GM19099 (cell line): ENCODE data around the gene JAKMIP1.

Experiments
- POLR2A ChIP-seq: IDR thresholded peaks from 3 replicates; pipeline ENCODE4 v1.6.1; 2011; ENCODE audit warnings: low read depth; ENCODE audit not compliant: insufficient read length; ENCODE audit errors: extremely low read depth

The JAKMIP1 gene

DNA sequence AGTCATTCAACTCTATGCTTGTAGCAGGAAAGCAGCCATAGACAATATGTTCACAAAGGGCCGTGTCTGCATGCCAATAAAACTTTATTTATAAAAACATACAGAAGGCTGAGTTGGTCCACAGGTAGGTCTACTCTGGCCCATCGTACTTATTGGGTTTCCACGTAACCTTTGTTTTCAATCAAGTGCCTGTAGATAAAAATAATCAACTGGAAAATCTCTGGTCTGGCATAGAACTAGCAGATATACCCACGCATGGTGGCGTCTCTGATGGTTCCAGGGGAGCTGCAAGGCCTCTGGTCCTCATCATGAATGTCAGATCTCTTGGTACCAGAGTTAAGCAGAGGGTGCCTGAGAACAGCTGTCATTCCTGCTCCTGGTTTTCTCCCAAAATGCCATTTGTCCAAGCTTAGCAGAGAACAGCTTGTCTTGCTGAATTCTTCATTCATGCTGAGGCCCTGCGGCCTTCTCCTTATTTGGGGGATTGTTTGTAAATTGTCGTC, 31.4 kb upstream of the JAKMIP1 start:
- TF ChIP-seq POLR2A = no peak

DNA sequence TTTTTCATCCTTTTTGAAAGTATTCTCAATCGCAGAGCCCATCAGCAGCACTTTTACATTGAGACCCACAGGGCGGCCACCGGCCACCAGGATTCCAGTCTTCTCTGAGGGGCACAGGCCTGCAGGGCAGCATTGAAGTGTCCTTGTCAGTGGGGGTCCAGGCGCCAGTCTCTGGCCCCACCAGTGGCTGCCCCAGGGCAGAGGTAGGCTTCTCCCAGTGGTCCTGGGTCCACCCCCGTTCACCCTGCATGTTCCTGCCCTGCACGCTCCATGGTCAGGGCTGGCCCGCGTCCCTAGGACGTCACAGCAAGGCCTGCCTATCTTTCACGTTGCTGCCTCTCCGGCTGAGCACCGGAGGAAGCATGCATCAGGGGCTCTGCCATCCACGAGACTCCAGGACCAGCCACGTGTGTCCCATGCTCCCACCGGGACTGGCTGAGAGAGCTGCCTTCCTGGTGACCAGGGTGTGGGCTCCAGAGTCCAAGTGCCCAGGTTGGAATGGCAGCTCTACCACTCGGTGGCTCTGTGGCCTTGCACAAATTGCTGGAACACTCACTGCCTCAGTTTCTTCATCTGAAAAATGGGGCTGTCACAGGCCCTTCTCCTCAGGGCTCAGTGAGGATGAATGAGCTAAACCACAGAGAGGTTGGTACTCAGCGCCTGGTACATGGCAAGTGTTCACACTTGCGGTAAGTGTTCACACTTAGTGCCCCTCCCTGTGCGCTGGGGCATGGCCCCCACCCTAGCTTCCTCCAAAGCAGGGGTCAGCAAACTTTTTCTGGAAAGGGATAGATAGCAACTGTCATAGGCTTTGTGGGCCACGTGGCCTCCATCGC, 30.7 kb upstream of the JAKMIP1 start:
- TF ChIP-seq POLR2A = no peak

DNA sequence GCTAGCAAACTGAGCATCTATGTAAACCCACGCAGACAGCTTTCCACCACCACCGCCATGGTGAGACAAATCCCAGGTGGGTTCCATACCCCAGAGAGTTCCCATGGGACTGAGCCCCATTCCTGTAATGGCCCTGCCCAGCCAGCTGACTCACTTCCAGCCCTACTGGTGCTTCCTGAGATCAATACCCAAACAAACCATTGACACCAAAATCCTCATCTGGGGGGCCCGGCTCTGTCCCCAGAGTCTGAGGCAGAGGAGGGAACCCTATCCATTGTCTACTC, 30.1 kb upstream of the JAKMIP1 start:
- TF ChIP-seq POLR2A = no peak

DNA sequence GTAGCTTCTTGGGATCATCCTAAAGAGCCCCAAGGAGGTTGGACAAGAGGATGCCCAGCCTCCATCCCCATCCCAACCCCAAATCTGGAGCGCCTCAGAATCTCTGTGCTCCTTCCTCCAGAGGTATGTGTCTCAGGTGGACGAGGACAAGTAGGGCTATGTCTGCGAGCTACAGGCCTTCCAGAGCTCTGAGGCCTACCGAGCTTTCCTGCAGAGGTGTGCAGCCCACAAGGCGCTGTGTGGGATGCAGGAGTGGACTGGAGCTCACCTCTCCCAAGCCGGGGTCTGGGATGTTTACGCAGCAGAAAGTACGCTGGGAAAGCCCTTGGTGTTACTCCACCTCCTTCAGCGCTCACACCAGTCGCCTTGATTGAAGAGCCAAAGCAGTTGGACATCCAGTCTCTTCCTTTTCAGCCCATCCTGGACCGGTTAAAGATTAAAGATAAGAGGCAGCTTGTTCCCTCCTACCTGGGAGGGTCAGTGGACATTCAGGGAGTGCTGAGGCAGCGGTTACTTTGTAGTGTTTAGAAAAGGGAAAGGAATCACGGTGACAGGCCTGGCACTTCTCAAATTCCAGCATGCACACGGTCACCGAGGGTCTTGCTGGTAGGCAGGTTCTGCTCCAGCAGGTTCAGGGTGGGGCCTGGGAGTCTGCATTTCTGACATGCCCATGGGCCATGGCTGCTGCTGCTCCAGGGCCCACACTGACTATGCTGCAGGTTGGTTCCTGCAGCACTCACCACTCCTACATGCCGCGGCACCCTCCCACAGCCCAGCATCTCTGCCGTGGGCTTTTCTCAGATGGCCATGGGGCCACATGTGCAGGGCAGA, 29.5 kb upstream of the JAKMIP1 start:
- TF ChIP-seq POLR2A = no peak

DNA sequence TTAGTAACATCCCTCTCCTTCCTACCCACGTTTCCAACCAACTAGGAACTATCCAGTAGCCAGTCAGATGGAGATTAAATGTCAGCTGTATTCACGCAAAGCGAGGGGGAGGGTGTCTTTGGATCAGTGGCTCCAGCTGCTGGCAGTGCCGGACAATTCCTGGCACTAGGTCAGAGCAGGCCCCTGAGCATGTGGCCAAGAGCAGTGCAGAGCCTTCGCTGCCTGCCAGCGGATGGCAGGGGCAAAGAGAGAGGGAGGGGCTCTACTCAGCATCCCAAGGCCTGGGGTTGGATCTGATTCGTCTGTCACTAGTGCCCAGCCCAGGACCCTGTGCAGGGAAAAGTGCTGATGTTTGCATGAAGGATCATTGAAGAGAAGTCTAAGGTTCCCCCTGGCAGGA, 28.7 kb upstream of the JAKMIP1 start:
- TF ChIP-seq POLR2A = no peak

DNA sequence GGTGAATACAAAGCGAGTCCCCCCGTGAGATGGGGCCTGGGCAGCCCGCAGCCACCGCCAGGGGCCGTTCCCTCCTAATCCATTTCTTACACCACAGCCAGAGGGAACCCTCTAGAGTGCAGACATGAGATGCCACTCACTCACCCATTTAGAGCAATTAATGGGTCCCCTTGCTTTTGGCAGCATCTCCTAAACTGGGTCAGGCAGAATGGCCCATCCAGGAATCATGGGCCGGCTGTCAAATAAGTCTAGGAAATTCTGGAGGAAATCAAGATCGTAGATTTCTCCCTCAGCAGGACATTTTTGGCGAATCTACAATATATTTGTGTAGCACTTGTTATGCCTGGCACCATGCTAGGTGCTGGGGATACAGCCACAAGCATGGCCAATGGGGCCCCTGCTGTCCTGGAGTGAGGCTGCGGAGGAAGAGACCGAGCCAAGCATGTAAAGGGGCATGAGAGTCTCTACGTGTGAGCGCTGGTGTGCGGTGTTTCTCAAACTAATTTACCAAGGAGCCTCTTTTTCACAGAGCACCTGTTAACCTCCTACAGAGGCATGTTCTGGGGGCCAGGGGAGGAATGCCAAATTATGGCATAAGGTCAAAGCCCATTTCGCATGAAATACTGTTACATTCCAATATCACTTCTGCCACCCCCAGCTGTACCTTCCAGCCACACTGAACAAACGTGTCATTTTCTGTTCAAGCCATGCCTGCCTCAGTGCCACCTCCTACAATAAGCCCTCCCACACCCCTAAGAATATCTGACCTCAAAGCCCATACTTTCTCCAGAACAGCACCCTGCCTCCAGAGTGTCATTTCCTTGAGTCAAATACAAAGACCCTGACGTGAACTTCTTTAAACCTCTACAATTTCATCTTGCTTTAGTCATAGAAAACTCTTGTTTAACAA, 28.1 kb upstream of the JAKMIP1 start:
- TF ChIP-seq POLR2A = no peak

DNA sequence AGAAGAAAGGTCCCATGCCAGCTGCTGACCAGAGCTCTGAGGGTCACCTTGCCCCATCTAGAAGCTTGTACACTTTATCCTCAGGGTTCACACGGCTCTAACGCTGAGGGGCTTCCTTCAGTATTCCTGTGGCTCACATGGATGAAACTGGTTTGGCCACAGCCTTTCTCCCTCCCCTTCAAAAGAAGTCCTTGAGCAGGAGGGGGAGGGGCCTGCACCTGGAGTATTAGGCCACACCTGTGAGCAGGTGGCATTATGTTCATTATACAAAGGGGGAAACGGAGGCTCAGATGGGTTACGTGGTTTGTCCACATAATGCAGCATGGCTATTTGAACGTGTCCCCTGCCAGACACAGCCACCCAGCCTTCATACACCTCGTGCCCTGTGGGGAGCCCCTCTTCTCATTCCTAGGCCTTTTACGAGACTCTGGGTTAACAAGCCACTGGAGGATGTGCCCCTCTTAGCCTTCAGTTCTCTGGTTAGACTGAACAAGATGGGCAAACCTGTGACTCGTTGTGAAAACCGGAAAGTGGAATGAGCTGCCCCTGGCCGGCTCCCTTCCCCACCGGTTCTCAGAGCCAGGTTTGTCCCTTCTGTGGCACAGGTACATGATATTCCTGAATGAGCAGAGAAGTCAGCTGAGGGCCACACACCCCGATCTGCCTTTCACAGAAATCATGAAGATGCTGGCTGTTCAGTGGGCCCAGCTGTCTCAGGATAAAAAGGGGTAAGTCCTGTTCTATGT, 27.2 kb upstream of the JAKMIP1 start:
- no peak for TF ChIP-seq POLR2A

DNA sequence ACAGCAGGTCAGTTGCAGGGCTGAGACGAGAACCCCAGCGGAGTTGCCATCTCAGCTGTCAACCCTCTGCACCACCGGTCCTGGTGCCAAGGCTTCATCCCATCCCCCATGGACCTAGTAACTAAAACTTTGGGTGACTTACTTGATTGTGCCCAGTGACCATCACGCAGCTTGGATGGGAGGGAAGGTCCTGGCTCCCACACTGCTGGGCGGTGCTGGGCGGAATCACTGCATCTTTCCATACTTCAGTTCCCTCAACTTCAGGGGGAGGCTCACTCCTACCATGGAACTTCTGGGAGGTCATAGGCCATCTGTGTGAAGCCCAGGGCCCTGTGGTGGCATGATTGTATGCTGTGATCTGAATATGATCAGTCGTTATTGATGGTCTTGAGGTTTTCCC, 26.2 kb upstream of the JAKMIP1 start:
- no peak for TF ChIP-seq POLR2A

DNA sequence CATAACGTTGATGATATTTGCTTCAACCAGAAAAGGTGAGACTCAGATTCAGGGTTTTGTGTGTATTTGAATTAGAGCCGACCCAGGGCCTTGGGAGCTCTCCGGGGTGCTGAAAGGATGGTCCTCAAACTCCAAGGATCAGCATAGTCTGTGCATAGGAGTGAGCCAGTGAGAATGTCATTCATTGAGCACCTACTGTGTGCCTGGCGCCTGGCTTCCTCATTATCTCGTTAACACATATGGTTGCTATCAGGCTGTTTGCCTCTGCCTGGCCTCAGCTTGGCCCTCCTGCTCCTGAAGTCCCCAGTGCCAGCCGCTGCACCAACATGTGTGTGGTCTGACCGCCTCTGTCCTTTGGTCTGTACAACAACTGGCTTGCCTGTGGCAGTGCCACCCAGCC, 25.1 kb upstream of the JAKMIP1 start:
- no peak for TF ChIP-seq POLR2A

DNA sequence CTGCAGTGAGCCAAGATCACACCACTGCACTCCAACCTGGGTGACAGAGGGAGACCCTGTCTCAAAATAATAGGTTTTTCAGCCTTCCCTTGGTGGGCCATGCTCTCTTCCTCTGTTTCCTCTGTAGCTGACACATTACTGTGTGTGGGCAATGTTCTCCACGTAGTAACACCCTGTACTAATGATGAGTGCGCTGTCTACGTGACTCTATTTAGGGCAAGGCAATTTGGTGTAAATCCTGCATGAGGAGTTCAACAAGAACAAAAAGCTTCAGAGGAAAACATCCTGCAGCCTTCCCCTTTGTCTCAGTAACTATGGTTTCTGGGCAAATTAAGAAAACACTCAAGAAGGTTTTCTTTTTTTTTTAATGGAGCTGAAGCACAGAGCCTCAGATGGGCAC, 24.4 kb upstream of the JAKMIP1 start:
- TF ChIP-seq POLR2A = no peak

DNA sequence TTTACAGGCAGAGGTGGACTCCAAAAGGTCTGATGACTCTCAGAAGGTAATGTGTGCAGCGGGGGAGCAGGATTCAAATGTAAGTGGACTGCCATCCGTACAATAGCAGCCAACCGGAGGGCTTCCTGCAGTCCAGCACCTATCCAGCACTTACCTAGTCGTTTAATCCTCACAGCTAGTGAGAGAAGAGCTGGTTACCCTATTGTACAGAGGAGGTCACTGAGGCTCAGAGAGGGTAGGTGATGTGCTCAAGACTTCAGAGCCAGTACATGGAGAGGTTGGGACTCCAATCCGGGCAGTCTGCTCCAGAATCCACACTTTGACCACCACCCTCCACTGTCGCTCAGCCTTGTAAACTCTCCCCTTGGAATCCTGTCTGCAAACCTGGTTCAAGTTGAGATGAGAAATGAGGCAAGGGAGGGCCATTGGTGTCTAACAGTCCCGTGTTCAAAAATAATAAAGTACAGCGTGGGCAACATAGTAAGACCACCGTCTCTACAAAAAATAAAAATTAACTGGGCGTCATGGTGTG, 22.5 kb upstream of the JAKMIP1 start:
- no peak for TF ChIP-seq POLR2A

DNA sequence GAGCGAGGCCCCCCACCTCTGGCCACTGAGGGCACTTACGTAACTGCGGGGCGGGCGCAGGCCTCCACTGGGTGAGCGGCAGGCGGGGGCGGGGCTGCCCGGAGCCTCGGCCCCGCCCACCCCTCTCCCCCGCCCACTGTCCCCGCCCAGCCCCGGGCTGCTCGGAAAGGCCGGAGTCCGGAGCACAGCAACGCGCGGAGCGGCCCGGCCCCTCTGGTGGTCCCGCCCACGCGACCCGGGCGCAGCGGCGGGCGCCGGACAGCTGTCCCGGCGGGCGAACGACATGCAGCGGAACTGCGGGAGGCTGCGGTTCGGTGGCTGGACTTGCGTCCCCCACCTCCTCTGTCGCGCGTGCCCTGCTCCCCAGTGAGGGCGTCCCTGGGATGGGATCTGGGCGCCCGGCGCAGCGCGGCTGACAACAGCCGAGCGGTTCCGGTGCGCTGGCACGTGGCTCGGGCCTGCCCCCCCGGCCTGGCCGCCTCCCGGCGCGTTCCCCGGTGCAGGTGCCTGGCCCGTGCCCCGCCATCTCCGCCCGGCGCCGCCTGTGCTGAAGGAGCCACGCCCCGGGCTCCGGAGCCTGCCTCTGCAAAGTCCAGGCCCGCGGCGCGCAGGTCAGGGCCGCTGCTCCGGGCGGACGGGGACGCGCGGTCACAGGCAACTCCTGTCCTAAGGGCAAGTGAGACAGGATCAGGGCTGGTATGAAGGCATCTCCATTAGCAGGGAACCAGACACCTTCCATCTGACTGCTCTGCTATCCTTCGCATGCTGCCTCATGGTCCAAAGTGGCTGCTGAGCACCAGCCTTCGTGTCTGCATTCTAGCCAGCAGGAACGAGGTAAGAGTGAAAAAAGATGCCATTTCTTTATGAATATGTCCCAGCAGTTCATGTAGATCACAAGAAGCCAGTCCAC, 21.8 kb upstream of the JAKMIP1 start:
- TF ChIP-seq POLR2A = no peak

DNA sequence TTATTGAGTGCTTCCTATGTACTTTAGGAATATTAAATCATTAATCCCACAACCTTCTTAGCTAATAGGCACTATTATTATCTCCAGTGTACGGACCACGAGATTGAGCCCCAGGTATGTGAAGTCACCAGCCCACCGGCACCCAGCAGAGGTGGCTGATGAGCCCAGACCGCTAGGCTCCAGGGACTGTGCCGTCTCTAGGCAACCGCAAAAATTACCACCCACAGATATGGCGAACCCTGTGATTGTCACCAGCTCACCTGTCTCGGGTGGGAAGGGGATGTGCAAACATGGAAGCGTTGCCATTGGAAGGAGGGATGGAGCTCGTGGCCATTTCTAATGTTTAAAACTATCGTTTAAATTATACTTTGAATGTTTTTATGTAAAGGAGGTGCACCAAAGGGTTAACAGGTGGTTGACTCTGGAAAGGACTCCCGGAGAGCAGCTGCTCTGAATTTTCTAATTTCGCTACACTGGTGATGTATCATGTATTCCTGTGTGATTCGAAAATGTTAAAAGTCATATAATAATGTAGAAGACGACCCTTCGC, 21.0 kb upstream of the JAKMIP1 start:
- no peak for TF ChIP-seq POLR2A
